ENCODE measurements around the gene LAMC3. TPM values are rescaled to one million over a fixed set of nuclear protein-coding genes. Genes with fewer than 3 reads are reported as not detected.

Gene LAMC3
- total RNA-seq, 1 donor from 2014 or later = 0.20 TPM

DNA sequence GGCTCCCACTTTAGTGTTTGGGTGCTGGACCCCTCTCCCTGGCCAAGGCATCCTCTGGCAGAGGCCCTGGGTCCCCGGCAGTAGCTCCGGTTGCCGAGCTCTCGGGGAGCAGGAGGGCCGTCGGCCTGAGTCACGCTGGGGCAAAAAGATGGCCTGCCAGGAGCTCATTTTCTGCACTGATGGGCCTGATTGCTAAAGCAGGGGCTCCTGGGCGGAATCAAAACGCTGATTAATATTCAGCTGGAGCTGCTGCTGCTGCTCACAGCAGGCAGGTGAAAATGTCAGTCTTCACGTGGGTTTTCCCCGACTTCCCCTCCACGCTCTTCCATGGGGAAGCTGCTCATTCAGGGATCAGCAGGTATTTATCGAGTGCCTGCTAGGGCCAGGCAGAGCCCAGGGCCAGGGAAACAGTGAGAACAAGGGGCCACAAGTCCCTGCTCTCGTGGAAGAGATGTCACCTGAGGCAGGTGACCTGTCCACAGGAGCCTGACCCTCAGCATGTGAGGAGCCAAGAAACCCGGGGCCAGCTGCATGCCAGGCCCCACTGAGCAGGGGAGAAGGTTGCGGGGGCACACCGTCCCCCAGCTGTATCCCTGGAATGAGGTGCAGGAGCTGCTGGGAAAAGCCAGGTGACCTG is 22.1 kb downstream of the LAMC3 start:
- H3K9me3 ChIP-seq (ENCODE audit: insufficient read depth, low read depth, low read length) = no peaks in the 10 kb centered on the region
- no peaks in the 10 kb centered on the region for H3K4me1 Mint-ChIP-seq (ENCODE audit: low read depth, unreplicated experiment)

DNA sequence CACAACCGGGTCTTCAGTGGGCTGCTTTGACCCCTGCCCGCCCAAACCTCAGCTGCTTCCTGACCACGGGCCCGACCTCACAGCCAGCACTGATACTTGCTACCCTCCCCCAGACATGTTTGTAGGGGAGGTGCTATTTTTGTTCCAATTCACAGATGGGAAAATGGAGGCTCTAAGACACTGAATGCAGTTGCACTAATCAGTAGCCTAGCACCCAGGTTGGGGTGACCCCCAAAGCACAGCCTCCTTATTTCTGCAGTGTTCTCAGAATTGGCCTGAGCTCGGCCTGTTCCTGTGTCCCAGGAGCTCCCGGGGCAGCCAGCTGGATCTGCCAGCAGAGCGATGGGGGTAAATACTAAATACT is 22.6 kb downstream of the LAMC3 start:
- Mint-ChIP-seq H3K36me3 (ENCODE audit: low read depth, unreplicated experiment) (no peaks in the 10 kb centered on the region), H3K4me3 (ENCODE audit: unreplicated experiment) (no peak overlapping the region), H3K9me3 (ENCODE audit: unreplicated experiment) (no peaks in the 10 kb centered on the region), H3K27me3 (ENCODE audit: low read depth, unreplicated experiment) (peaks cover 38% of the 10 kb centered on the region), H3K27ac (ENCODE audit: unreplicated experiment) (no peak overlapping the region), H3K4me1 (ENCODE audit: low read depth, unreplicated experiment) (no peaks in the 10 kb centered on the region)
- TF ChIP-seq EZH2 (IDR thresholded peaks at IDR 0.05; ENCODE audit: insufficient read depth, low read length) = no peak
- TF ChIP-seq, protein P1, sequence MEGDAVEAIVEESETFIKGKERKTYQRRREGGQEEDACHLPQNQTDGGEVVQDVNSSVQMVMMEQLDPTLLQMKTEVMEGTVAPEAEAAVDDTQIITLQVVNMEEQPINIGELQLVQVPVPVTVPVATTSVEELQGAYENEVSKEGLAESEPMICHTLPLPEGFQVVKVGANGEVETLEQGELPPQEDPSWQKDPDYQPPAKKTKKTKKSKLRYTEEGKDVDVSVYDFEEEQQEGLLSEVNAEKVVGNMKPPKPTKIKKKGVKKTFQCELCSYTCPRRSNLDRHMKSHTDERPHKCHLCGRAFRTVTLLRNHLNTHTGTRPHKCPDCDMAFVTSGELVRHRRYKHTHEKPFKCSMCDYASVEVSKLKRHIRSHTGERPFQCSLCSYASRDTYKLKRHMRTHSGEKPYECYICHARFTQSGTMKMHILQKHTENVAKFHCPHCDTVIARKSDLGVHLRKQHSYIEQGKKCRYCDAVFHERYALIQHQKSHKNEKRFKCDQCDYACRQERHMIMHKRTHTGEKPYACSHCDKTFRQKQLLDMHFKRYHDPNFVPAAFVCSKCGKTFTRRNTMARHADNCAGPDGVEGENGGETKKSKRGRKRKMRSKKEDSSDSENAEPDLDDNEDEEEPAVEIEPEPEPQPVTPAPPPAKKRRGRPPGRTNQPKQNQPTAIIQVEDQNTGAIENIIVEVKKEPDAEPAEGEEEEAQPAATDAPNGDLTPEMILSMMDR (IDR thresholded peaks at IDR 0.05; ENCODE audit: insufficient read depth, low read depth, low read length) = no peak
- Histone ChIP-seq H3K9ac (ENCODE audit: low read length) (no peak overlapping the region), H3K36me3 (ENCODE audit: insufficient read depth, low read length) (no peaks in the 10 kb centered on the region), H3K4me2 (ENCODE audit: low read length) (no peak overlapping the region), H3K4me3 (ENCODE audit: insufficient read depth, low read depth, low read length) (no peak overlapping the region), H3K79me2 (ENCODE audit: insufficient read depth, low read length) (no peaks in the 10 kb centered on the region), H3K4me1 (ENCODE audit: insufficient read depth, low read length) (no peaks in the 10 kb centered on the region), H3K27ac (ENCODE audit: low read depth, low read length) (no peak overlapping the region), H4K20me1 (ENCODE audit: insufficient read depth, low read length) (no peaks in the 10 kb centered on the region), H3K9me3 (ENCODE audit: insufficient read depth, low read depth, low read length) (no peaks in the 10 kb centered on the region), H2AFZ (ENCODE audit: low read depth, low read length) (no peak overlapping the region), H3K27me3 (ENCODE audit: insufficient read depth, low read length) (peaks cover 3% of the 10 kb centered on the region)
- DNase-seq (ENCODE audit: low read depth) (no peak), FAIRE-seq (no peak)

More for the DNA sequence above, 22.1 kb downstream of the LAMC3 start:
- Mint-ChIP-seq H3K9me3 (ENCODE audit: unreplicated experiment) (no peaks in the 10 kb centered on the region), H3K36me3 (ENCODE audit: low read depth, unreplicated experiment) (no peaks in the 10 kb centered on the region), H3K27ac (ENCODE audit: unreplicated experiment) (no peak overlapping the region), H3K27me3 (ENCODE audit: low read depth, unreplicated experiment) (peaks cover 38% of the 10 kb centered on the region), H3K4me3 (ENCODE audit: unreplicated experiment) (no peak overlapping the region)
- DNase-seq (ENCODE audit: low read depth) (no peak), FAIRE-seq (no peak)
- Histone ChIP-seq H3K36me3 (ENCODE audit: insufficient read depth, low read length) (no peaks in the 10 kb centered on the region), H3K4me3 (ENCODE audit: insufficient read depth, low read depth, low read length) (no peak overlapping the region), H2AFZ (ENCODE audit: low read depth, low read length) (no peak overlapping the region), H3K27me3 (ENCODE audit: insufficient read depth, low read length) (peaks cover 3% of the 10 kb centered on the region), H4K20me1 (ENCODE audit: insufficient read depth, low read length) (no peaks in the 10 kb centered on the region), H3K79me2 (ENCODE audit: insufficient read depth, low read length) (no peaks in the 10 kb centered on the region), H3K4me1 (ENCODE audit: insufficient read depth, low read length) (no peaks in the 10 kb centered on the region), H3K9ac (ENCODE audit: low read length) (no peak overlapping the region), H3K27ac (ENCODE audit: low read depth, low read length) (no peak overlapping the region), H3K4me2 (ENCODE audit: low read length) (no peak overlapping the region)
- TF ChIP-seq, protein P1 (IDR thresholded peaks at IDR 0.05; ENCODE audit: insufficient read depth, low read depth, low read length) = no peak
- no peak for TF ChIP-seq EZH2 (IDR thresholded peaks at IDR 0.05; ENCODE audit: insufficient read depth, low read length)

DNA sequence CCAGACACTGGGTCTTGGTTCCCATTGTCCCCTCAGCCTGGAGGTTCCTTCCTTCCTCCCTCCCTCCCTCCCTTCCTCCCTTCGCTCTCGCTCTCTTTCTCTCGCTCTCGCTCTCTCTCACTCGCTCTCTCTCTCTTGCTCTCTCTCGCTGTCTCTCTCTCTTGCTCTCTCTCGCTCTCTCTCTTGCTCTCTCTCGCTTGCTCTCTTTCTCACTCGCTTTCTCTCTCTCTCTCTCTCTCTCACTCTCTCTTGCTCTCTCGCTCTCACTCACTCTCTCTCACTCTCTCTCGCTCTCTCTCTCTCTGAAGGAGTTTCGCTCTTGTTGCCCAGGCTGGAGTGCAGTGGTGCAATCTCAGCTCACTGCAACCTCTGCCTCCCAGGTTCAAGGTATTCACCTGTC is 23.4 kb downstream of the LAMC3 start:
- no peaks in the 10 kb centered on the region for H3K79me2 ChIP-seq (ENCODE audit: insufficient read depth, low read length)
- H3K4me2 ChIP-seq (ENCODE audit: low read length) = no peak overlapping the region
- no peaks in the 10 kb centered on the region for H3K4me1 ChIP-seq (ENCODE audit: insufficient read depth, low read length)
- H3K27me3 ChIP-seq (ENCODE audit: insufficient read depth, low read length) = peaks cover 4% of the 10 kb centered on the region
- no peak overlapping the region for H3K27ac Mint-ChIP-seq (ENCODE audit: unreplicated experiment)
- no peaks in the 10 kb centered on the region for H3K9me3 Mint-ChIP-seq (ENCODE audit: unreplicated experiment)
- peaks cover 39% of the 10 kb centered on the region for H3K27me3 Mint-ChIP-seq (ENCODE audit: low read depth, unreplicated experiment)
- no peak overlapping the region for H3K4me3 ChIP-seq (ENCODE audit: insufficient read depth, low read depth, low read length)
- H3K9me3 ChIP-seq (ENCODE audit: insufficient read depth, low read depth, low read length) = no peaks in the 10 kb centered on the region
- peaks cover 4% of the 10 kb centered on the region for H3K4me1 Mint-ChIP-seq (ENCODE audit: low read depth, unreplicated experiment)
- H3K4me3 Mint-ChIP-seq (ENCODE audit: unreplicated experiment) = no peak overlapping the region
- H3K9ac ChIP-seq (ENCODE audit: low read length) = no peak overlapping the region
- no peaks in the 10 kb centered on the region for H4K20me1 ChIP-seq (ENCODE audit: insufficient read depth, low read length)
- no peak for FAIRE-seq
- DNase-seq (ENCODE audit: low read depth) = no peak
- H3K36me3 ChIP-seq (ENCODE audit: insufficient read depth, low read length) = no peaks in the 10 kb centered on the region
- no peak for TF ChIP-seq EZH2 (IDR thresholded peaks at IDR 0.05; ENCODE audit: insufficient read depth, low read length)
- TF ChIP-seq, protein P1 (IDR thresholded peaks at IDR 0.05; ENCODE audit: insufficient read depth, low read depth, low read length) = no peak
- no peak overlapping the region for H2AFZ ChIP-seq (ENCODE audit: low read depth, low read length)
- H3K27ac ChIP-seq (ENCODE audit: low read depth, low read length) = no peak overlapping the region
- no peaks in the 10 kb centered on the region for H3K36me3 Mint-ChIP-seq (ENCODE audit: low read depth, unreplicated experiment)

All from astrocyte (in vitro differentiated cells and primary cell).